Esophagus squamous epithelium (tissue), 4 donors: ENCODE measurements around the gene ABCG4.

Experiments
- POLR2A ChIP-seq, 4 donors: fragments of 450-650 bp; IDR thresholded peaks; one replicate each; pipeline ENCODE4 v1.6.1; 2017; ENCODE audit warnings: antibody characterized with exemption in 4 of 4, mild to moderate bottlenecking in 4 of 4, moderate library complexity in 3 of 4
- TF ChIP-seq, protein P1 (sequence below), 6 experiments: fragments of 450-650 bp in 4 of 6; fragments of 200-600 bp in 2 of 6; sonication (generic) in 2 of 6; IDR thresholded peaks; one replicate each; pipeline ENCODE4 v1.5.1; 2016 to 2019; ENCODE audit warnings: antibody characterized with exemption in 6 of 6, mild to moderate bottlenecking in 4 of 6, moderate library complexity in 4 of 6

DNA sequence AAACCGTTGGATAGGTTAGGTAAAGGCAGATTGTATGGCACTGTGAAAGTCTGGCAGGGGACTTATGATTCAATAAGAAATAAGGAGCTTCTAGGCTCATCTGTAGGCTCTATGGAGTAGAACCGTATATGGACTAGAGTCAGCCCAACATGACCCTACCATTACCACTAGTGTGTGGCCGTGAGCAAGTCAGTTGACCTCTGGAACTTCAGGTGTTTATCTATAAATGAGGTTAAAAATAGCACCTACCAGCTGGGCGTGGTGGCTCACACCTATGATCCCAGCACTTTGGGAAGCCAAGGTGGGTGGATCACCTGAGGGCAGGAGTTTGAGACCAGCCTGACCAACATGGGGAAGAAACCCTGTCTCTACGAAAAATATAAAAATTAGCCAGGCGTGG, 23.0 kb upstream of the ABCG4 start:
- TF ChIP-seq, protein P1, sequence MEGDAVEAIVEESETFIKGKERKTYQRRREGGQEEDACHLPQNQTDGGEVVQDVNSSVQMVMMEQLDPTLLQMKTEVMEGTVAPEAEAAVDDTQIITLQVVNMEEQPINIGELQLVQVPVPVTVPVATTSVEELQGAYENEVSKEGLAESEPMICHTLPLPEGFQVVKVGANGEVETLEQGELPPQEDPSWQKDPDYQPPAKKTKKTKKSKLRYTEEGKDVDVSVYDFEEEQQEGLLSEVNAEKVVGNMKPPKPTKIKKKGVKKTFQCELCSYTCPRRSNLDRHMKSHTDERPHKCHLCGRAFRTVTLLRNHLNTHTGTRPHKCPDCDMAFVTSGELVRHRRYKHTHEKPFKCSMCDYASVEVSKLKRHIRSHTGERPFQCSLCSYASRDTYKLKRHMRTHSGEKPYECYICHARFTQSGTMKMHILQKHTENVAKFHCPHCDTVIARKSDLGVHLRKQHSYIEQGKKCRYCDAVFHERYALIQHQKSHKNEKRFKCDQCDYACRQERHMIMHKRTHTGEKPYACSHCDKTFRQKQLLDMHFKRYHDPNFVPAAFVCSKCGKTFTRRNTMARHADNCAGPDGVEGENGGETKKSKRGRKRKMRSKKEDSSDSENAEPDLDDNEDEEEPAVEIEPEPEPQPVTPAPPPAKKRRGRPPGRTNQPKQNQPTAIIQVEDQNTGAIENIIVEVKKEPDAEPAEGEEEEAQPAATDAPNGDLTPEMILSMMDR (IDR thresholded peaks at IDR 0.05), result no peak
- no peak for TF ChIP-seq POLR2A (IDR thresholded peaks at IDR 0.05)
